Activated CD4-positive, alpha-beta T cell treated with anti-CD3 and anti-CD28 coated beads, Interleukin-10, Interleukin-2, amounts not matched to agents 100 ng/mL and 50 ng/mL, durations not matched to agents 16 hours and 8 hours (primary cell): ENCODE measurements around the gene SESN3.
"Not testable (repeated sequence)": the region's sequence is repeated elsewhere in the genome, so short reads cannot be mapped to it uniquely, and the experiment has no call there.

ENCODE experiments used
- DNase-seq: peaks from one replicate; pipeline ENCODE4 v3.0.0-alpha.2; 2020

The SESN3 gene

DNA sequence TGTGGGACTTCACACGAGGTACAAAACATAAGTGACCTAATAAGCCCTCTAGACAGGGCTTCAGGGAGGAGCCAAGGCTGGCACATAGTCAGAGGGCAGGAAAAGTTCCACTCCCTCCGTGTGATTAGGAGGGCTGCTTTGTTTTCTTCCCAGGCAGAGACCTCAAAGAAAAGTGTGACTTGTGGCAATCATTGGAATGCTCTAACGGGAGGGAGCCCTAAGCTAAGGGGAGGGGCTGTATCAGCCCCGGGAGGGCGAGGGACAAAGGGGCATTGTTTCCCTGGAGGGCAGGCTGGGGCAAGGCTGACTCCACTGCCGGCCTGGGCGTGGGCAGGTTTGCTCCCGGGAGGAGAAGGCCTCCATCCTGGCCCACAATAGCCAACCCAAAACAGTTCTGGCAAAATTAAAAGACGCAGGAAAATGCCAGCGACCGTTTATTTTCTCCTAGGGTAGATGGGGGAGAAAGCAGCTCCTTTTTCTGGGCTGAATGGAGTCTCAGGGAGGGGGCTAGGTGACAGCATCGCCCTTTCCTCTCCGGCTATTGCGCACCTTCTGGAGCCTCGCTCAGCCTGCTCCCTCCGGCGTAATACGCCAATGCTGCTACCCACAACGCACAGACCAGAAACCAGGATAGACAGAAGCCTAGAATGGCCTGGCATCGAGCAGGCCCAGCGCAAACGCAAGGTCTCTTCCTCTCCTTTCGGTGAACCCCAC lies 81.2 kb downstream of the SESN3 start:
- no peak for DNase-seq

- no peak for DNase-seq
These were observed 82.1 kb downstream of the SESN3 start for GRCh38 chr11:95148938-95149337.

GRCh38 chr11:95148406-95148805 lies 82.6 kb downstream of the SESN3 start:
- no peak for DNase-seq

DNA sequence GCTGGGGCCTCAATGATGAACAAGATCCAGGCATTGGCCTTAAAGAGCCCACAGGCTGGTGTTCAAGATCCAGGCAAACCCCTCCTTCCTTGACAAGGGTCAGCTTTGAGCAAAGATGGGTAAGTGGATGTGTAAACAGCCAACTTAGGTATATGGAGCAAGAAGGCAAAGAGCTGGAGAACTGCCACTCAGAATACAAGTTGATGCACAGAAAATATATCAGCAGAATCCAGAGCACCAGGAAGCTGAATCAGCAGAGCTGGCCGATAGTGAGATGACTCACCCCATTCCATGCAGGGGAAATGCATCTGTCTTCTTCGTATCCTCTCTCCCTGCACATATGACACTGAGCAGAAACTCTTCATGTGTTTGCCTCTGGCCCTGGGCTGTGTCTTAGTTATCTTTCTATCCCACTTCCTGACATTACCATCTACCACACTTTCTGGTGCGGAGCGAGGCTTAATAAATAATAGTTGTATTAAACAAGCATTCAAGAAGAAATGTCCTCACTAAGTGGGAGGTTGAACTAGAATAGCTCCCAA lies 83.6 kb downstream of the SESN3 start:
- DNase-seq = peak; percentile 57

DNA sequence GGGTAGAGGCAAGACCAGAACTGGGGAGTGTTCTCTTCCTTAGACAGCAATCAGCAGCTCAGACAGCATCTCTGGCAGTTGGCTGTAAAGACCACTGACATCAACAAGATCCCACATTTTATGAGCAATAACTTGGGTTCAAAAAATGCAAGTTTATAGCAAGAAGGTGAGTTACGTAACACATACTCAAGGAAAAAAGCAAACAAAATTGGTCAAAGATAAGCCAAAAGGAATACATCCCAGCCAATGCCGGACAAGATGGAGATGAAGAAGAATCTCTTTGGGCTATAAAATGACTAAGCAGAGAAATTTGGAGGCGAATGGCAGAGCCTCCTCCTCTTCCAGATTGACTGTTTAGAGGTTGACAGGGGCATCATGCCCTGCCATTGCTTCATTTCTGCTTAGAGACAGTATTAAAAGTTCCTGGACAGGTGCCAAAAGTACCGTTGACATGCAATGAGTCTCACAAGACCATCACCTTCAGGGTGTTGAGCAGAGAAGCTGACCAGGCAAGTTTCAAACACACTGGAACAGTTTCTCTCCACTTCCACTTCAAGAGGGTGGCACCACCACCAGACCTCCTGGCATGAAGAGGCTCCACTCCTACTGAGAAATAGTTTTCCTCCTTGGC lies 85.5 kb downstream of the SESN3 start:
- no peak for DNase-seq

DNA sequence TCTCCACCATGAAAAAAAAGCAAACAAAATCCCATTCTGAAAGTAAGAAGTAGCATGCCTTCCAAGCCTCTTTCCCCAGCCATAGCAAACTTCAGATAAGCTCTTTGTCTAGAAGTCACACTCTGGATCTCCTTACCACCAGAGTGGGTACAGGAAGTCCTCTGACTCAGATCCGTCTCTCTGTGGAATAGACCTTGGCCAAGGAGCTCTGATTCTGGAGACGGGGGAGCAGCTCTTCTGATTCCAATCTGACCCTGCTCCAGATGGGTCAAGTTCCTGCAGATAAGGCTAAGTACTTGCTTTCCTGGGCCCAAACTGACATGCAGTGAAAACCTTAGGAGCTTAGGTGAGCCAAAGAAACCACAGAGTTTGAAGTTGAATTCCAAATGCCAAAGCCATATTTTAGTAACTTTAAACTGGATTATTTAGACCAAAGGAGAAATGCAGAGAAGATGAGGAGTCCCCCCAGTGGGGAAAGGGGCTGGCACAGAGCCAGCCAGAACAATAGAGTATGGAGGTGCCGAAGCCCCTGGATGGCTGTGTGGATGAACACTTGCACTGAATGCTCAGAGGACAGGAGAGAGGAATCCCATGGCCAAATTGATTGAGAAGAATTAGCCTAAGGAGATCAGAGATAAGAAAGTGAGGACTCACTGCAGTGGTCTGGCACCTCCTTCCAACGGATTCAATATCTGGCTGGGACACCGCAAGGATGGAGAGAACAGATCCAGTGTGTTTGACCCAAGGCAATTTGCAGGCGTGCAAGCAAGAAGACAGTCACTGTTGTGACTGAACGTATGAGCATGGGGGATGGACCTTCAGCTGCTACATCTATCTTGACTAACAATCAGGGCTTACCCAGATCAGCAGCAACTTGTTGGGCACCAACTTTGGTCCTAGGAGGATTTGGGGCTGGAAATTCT lies 86.4 kb downstream of the SESN3 start:
- no peak for DNase-seq

DNA sequence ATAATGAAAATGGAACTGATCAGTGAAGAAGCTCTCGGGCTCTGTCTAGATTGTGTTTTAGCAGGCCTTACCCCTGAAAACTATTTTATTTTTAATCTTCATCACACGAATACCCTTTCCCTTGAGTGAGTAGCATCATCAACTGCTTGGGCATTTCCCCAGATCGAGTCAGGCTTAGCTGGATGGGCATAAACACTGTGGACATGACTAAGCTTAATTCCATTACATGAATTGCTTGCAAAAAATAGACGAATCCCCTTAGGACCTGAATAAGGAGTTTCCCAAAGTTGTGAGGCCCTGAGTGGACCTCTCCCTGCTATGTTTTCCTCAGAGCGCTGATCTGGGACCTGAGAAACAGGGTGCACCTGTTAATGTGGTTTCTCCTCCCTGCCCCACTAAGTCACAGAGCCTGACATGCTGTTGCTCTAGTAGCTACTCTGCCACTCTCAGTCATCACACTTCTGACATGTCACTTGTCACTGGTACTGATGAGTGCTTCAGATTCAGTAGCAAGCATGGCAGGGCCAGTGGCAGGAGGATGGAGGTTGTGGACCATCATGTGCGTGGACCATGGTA lies 87.8 kb downstream of the SESN3 start:
- DNase-seq = no peak

- no peak for DNase-seq
These were observed 88.6 kb downstream of the SESN3 start for GRCh38 chr11:95142431-95142830.

GRCh38 chr11:95140397-95141033 lies 90.5 kb downstream of the SESN3 start:
- no peak for DNase-seq

- DNase-seq = no peak
These were observed 92.6 kb downstream of the SESN3 start for GRCh38 chr11:95138448-95138847.

GRCh38 chr11:95137299-95137698 lies 93.7 kb downstream of the SESN3 start:
- no peak for DNase-seq

DNA sequence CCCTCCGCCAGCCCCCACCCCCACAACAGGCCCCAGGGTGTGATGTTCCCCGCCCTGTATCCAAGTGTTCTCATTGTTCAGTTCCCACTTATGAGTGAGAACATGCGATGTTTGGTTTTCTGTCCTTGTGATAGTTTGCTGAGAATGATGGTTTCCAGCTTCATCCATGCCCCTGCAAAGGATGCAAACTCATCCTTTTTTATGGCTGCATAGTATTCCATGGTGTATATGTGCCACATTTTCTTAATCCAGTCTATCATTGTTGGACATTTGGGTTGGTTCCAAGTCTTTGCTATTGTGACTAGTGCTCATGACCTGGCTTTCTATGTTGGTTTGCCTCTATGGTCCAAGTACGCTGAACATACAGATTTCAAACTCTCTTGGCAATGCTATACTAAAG lies 94.3 kb downstream of the SESN3 start:
- not testable (repeated sequence) for DNase-seq

DNA sequence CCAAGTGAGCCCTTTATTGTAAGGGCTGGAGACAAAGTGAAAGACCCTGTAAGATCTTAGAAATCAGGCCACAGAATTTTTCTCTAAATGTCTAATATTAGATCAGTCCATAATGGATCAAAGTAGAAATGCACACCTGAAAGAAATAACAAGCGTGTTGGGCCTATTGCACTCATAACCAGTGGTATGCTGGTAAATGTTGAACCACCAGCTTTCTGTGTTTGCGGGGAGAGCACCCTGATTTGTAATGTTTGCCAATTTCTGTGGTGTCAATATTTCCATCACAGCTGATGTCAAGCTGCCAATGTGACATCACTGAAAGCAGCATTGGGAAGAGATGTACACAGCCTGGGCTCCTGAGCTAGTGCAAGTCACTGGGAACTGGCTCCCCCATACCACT lies 95.1 kb downstream of the SESN3 start:
- no peak for DNase-seq

DNA sequence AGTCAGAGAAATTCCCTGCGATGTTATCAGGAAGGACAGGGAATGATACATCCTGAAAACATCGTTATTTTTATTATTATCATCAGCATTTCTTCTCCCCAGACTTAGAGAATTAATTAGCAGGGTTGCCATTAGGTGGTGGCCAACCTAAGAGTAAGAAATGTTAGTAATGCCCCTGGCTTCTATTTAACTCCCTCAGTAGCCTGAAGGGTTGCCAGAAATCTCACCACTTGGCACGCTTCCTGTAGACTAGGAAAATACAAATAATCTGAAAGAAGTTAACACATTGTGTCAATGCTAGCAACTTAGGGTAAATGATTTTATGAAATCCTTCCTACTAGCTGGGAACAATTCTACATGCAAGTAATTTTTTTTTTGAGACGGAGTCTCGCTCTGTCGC lies 95.8 kb downstream of the SESN3 start:
- DNase-seq = no peak

DNA sequence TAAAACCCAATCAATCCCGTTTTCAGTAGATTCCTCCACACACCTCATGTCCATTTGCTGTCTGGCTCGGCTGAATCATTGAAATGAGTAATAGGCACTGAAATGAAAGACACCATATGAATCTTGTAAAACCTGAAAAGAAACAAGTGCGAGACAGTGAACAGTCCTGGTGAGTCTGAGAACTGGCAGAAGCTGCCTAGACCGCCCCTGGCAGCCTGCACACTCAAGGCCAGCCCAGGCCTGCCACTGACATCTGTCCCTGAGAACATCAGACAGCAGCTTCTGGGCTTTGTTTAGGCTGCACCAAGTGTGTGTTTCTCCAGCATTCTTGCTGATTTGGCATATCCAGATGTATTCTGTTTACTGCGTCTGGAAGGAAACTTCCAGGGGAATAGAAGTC lies 96.5 kb downstream of the SESN3 start:
- DNase-seq = no peak

GRCh38 chr11:95132956-95133355 lies 98.0 kb downstream of the SESN3 start:
- DNase-seq = no peak

DNA sequence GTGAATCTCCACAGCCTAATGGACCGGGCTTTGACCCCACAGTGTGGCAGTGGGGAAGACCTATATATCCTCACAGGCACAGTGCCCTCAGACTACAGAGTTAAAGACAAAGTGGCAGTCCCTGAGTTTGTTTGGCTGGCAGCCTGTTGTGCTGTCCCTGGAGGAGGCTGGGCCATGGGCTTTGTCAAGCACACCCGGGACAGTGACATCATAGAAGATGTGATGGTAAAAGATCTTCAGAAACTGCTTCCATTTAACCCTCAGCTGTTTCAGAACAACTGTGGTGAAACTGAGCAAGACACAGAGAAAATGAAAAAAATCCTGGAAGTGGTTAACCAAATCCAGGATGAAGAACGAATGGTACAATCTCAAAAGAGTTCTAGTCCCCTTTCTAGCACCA lies 102.4 kb downstream of the SESN3 start:
- no peak for DNase-seq

GRCh38 chr11:95123556-95123955 lies 107.4 kb downstream of the SESN3 start:
- DNase-seq = no peak

DNA sequence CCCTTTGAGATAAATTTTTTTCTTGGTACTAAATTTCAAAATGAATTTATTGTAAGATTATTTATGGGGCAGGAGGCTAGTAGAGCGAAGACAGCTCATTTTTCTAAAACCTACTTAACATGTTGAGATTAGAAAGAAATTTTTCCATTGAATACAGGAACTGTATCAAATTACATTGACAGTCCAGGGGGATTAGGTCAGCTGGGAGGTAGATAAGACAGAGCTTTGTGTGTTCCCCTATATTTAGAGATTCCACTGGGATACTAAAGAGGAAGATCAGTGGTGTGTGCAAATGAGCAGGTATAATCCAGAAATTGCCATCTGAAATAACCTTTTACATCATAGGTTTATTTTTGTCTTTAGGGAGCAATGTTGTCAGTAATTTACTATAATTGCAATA lies 109.3 kb downstream of the SESN3 start:
- no peak for DNase-seq

DNA sequence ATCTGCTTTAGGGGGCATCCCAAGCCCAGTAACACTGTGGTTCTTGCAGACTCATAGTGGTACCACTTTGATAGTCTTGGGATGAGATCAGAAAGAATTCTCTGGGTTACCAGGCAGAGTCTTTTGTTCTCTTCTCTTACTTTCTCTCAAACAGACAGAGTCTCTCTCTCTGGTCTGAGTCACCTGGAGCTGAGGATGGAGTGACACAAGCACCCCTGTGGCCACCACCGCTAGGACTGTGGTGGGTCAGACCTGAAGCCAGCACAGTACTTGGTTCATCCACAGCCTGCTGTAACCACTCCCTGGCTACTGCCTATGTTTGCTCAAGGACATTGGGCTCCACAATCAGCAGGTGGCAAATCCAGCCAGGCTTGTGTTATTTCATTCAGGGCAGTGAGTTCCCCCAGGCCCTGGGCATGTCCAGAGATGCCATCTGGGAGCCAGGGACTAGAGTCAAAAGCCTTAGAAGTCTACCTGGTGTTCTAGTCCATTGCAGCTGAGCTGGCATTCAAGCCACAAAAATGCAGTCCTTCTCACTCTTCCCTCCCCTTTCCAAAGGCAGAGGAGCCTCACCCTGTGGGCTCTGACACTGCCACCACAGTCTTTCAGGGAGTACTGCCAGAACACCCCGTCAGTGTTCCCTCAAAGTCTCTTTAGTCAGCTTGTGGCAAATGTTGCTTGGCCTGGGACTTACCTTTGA lies 111.5 kb downstream of the SESN3 start:
- peak; percentile 16 for DNase-seq

DNA sequence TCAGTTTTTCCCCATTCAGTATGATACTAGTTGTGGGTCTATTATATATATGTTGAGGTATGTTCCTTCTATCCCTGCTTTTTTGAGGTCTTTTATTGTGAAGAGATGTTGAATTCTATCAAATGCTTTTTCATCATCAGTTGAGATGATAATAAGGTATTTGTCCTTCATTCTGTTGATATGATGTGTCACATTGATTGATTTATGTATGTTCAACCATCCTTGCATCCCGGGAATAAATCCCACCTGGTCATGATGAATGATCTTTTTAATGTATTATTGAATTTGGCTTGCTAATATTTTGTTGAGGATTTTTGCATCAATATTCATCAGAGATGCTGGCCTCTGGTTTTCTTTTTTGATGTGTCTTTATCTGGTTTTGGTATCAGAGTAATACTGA lies 115.4 kb downstream of the SESN3 start:
- DNase-seq = no peak
